GM23248 (cell line): ENCODE data around the gene MAGEA10.

Source experiments
- EZH2 ChIP-seq: fragments of 200-600 bp; sonication (generic); IDR thresholded peaks from 2 replicates; pipeline ENCODE4 v1.6.1; 2018; ENCODE audit warnings: antibody characterized with exemption, mild to moderate bottlenecking; ENCODE audit not compliant: insufficient read depth, poor library complexity, severe bottlenecking
- EZH2phosphoT487 ChIP-seq: fragments of 200-600 bp; sonication (generic); IDR thresholded peaks from 2 replicates; pipeline ENCODE4 v1.6.1; 2018; ENCODE audit warnings: antibody characterized with exemption, moderate library complexity, mild to moderate bottlenecking, low read depth; ENCODE audit not compliant: insufficient read depth

DNA sequence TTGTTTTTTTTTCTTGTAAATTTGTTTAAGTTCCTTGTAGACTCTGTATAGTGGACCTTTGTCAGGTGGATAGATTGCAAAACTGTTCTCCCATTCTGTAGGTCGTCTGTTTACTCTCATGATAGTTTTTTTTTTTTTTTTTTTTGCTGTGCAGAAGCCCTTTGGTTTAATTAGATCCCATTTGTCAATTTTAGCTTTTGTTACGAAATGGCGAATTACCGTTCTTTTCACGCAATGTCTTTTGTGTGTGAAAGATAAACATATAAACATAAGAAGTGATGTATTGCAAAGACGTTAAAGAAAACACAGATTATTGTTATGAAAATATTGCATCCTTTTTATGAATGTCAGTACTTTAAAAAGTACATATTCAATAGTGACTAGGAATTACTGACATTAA, 34.5 kb downstream of the MAGEA10 start:
- TF ChIP-seq EZH2 (no peak), EZH2phosphoT487 (no peak)
